Fibroblast of the conjunctiva (primary cell): ENCODE measurements around the gene UNK.

Experiments used
- DNase-seq: peaks from one replicate; pipeline ENCODE4 v3.0.0-alpha.2; 2010; ENCODE audit warnings: low read depth

UNK gene

DNA sequence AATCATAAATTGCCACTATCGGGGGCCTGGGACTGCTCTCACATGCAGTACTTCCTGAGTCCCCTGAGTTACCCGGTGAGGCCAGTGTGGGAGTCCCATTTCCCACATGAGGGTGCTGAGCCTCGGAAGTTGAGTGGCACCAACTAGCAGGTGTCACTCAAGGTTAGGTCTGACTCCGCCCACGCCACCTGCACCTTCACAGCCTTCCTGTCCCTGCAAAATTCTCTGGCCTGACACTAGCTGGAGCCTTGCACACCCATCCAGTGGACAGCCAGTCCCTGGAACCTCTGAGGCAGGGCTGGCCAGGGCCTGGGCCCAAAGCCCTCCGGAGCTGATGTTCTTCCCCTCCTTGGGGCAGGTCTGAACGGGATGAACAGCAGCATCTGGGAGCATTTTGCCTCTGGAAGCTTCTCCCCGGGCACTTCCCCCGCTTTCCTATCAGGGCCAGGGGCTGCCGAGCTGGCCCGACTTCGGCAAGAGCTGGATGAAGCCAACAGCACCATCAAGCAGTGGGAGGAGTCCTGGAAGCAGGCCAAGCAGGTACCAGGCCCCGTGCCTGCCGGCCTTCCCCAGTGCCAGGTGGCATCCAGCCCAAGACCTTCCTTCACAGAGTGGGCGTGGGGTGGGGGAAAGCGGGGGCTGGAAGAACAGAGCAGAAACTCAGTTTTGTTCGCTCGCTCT is 37.7 kb downstream of the UNK start:
- DNase-seq = no peak

- DNase-seq = no peak
Measured at GRCh38 chr17:75822800-75823166, 38.2 kb downstream of the UNK start.

GRCh38 chr17:75823257-75824041 is 38.8 kb downstream of the UNK start:
- DNase-seq = no peak

DNA sequence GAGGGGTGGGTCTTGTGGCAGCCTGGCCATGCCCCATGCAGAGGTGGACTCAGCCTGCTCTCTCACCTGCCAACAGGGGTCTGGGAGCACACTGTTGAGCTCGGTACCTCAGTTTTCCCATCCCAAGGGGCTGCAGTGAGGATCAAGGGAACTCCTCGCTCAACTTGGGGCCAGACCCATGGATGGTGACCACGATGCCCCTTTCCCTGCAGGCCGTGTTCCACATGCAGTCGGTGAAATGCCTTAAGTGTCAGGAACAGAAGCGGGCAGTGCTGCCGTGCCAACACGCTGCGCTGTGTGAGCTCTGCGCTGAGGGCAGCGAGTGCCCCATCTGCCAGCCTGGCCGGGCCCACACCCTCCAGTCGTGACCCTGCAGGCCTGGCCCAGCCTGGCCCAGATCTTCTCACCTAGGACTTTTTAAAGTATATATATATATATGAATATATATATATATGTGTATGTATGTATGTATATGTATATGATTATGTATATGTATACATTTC is 39.5 kb downstream of the UNK start:
- DNase-seq = no peak

DNA sequence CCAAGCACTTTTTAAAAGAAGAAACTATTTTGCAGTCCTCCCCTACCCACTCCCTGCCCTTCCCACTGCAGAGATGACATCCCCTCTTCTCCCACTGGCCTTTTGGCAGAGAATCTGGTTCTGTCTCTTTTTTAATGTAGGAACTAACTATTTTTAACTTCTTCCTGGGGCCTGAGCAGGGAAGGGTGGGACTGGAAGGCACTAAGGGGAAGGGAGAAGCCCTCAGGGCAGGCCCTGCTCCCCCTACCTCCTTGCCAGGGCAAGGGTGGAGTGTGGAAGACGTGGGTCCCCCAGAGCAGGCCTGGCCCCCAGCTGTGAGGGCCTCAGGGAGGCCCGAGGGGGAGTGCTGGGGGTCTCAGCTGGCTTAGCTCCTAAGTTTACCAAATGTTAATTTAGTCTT is 40.1 kb downstream of the UNK start:
- no peak for DNase-seq

DNA sequence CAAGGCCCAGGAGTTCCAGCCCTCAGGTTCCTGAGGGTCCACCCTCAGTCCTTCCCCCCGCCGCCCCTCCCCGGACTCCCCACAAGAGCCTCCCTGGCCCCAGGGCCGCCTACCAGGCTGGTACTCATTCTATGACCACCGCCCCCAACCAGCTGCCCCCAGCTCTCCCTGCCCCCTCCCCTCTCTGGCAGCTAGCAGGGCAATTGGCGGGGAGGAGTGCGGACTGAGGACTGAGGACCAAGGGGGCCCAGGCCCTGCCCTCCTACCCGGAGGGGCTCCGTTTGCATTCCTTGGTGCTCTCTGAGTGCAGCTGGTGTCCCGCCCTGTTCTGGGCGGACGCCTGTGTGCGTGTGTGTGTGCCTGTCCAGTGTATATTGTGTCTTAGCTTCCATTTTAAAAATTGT is 40.5 kb downstream of the UNK start:
- DNase-seq = no peak

DNA sequence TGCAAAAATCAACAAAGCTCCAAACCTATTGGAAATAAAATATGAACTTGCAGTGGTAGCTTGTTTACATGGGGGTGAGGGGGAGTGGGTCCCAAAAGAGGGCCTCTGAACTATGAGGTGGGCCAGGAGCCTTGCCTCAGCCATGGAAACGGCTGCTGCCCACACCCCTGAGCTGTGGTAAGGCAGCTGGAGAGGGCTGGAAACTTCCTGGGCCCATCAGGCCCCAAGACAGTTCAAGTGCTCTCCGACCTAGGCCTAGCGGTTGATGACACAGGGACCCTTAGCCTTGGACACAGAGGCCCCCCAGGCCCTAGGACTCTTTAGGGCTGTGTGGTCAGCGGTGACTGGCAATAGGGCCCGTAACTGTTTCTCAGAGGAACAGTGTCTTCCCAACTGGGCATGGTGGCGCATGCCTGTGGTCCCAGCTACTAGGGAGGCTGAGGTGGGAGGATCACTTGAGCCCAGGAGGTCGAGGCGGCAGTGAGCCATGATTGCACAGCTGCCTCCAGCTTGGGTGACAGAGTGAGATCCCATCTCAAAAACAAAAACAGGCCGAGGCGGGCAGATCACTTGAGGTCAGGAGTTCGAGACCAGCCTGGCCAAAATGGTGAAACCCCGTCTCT is 41.3 kb downstream of the UNK start:
- no peak for DNase-seq

- no peak for DNase-seq
Measured at GRCh38 chr17:75826561-75827307, 42.1 kb downstream of the UNK start.

DNA sequence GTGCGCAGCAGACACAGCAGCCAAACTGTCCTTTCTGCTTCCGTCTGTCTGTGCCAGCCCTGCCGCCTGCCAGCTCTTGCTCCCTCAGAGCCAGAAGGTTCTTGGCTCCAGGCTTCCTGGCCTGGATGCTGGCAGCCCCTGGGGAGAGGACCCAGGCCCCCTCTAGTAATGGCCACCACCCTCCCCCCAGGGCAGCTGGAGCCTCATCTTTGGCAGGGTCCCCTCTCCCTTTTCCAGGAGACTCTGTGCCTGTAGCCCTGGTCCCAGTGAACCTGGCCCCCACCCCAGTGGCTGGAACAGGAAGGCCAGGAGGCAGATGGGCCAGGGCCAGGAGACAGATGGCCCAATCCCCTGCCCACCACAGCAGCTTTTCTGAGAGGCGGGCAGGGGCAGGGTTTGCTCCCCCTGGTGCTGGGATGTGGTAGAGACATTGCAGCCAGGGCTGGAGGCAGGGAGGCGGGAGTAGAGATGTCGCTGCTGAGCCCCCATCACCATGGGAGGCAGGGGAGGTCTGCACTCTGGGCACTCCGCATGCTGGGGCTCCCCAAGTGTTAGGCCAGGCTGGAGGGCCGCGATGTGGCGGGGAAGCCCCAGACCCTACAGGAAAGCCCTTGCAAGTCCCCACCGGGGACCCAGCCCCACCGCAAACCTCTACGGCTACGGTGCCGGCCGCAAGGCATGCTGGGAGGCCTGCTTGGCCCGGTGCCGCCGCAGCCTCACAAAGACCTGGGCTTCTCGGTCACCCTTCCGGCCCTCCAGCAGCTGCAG is 42.9 kb downstream of the UNK start:
- peak; percentile 30 for DNase-seq

DNA sequence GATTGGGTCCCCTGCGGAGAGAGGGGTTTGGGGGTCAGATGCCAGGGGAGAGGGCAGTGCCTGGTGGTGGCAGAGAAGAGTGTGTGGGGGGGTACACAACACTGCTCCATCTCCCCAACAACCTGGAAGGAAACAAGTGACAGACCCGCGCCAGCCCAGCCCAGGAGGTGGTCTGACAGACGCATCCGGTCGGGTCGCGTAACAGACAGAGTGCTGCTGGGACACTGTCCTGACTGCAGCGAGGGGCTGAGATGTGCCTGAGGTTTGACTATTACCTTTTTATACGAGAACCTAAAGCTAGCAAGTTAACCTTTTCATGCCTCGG is 43.4 kb downstream of the UNK start:
- DNase-seq = no peak

GRCh38 chr17:75828741-75829140 is 44.1 kb downstream of the UNK start:
- no peak for DNase-seq

DNA sequence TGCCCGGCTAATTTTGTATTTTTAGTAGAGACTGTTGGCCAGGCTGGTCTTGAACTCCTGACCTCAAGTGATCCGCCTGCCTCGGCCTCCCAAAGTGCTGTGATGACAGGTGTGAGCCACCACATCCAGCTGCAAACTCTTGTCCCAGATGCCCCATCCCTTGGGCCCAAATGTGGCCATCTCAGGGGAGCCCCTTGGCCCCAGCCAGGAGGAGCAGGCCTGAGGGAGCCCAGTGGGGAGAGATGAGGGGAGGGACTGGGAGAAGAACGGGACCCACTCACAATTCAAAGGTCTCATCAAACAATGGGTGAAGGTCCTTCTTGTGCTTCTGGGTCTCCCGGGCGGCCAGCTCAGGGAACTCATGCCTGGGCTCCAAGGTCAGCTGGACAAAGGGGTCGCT is 45.1 kb downstream of the UNK start:
- no peak for DNase-seq

- DNase-seq = no peak
Measured at GRCh38 chr17:75830164-75831031, 45.8 kb downstream of the UNK start.

GRCh38 chr17:75831032-75831571 is 46.5 kb downstream of the UNK start:
- DNase-seq = no peak

GRCh38 chr17:75832164-75832651 is 47.6 kb downstream of the UNK start:
- no peak for DNase-seq

GRCh38 chr17:75832652-75833400 is 48.2 kb downstream of the UNK start:
- no peak for DNase-seq

DNA sequence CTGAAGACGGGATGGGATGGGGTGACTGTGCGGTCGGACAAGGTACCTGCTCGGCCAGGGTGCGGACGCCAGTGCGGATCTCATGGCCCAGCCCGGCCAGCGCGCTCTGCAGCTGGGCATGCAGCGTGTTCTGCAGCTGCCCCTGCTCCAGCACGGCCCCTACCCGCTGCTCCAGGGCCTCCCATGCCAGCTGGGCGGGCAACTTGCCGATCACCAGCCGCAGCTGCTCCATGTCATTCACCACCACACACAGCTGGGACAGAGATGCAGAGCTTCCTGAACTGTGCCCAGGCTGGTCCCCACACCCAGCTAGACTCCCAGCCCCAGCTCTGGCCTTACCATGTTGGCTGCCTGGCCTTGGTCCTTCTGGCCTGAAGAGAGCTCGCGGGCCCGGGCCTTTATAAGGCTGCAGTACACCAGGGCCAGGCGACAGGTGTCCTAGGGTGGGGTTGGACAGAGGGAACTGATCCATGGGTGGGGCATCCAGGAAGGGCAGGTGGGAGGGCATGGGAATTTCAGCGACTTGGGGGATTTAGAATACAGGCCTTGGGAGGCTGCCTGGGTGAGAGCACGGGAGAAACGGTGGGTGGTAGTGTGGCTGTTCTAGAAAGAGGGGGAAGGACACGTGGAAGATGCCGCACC is 49.8 kb downstream of the UNK start:
- no peak for DNase-seq

GRCh38 chr17:75834928-75835653 is 50.5 kb downstream of the UNK start:
- no peak for DNase-seq

DNA sequence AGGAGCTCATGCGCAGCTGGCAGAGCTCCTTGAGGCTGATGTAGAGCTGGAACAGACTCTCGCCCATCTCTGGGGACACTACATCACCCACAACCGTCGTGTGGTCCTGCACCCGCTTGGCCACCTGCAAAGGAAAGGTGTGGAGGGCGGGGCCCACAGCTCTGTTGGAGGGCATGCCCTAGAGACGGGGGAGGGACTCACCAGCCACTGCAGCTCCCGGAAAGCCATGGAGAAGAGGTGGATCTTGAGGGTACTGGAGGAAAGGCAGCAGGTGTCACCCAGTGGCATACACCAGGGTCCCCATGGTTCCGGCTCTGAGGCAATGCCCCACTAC is 51.0 kb downstream of the UNK start:
- DNase-seq = no peak
